Activated T-helper 2 cell treated with anti-CD3 and anti-CD28 coated beads, Interferon-gamma antibody, Interleukin-2, Interleukin-4, amounts not matched to agents 10 μg/mL and 5 μg/mL and 100 μg/mL, durations not matched to agents 14 hours and 24 hours and 36 hours (primary cell): ENCODE results near the gene HOXC12. TPM values are rescaled to one million over a fixed set of nuclear protein-coding genes. Genes with fewer than 3 reads are reported as not detected.

Experiments used
- DNase-seq: peaks from one replicate; pipeline ENCODE4 v3.0.0; 2021; ENCODE audit warnings: low spot score
- H3K27ac Mint-ChIP-seq: one replicate; pipeline ENCODE4 v1.8.0; 2021; ENCODE audit warnings: mixed read lengths
- H3K27me3 Mint-ChIP-seq: one replicate; pipeline ENCODE4 v1.8.0; 2021; ENCODE audit warnings: low read depth, mixed read lengths
- H3K36me3 Mint-ChIP-seq: one replicate; pipeline ENCODE4 v1.8.0; 2021; ENCODE audit warnings: low read depth, mixed read lengths
- H3K4me1 Mint-ChIP-seq: one replicate; pipeline ENCODE4 v1.8.0; 2021; ENCODE audit warnings: low read depth, mixed read lengths
- H3K4me3 Mint-ChIP-seq: one replicate; pipeline ENCODE4 v1.8.0; 2021; ENCODE audit warnings: low read depth, mild to moderate bottlenecking, moderate library complexity, mixed read lengths
- H3K9me3 Mint-ChIP-seq: one replicate; pipeline ENCODE4 v1.8.0; 2021; ENCODE audit warnings: mixed read lengths
- intact Hi-C: fragments of 100-400 bp; cut with micrococcal nuclease; formaldehyde crosslinking; loops from one replicate; pipeline ENCODE4 v1.15.1; 2023
- total RNA-seq: library from RNA; stranded (reverse); gene quantifications from 2 replicates; pipeline ENCODE4 v1.2.3, GENCODE V29; 2022

HOXC12 gene
- total RNA-seq, 1 donor from 2014 or later, result not detected

- no peak overlapping the region for H3K27ac Mint-ChIP-seq
- H3K4me1 Mint-ChIP-seq, result peaks cover 4% of the 10 kb centered on the region
- no peak overlapping the region for H3K4me3 Mint-ChIP-seq
- H3K27me3 Mint-ChIP-seq, result peaks cover 83% of the 10 kb centered on the region
- intact Hi-C loops, result loop anchor here (5.0 kb wide), 2 partner anchors 37 to 87 kb away; partner anchors contain the start of genes HOXC4 and HOXC9
- H3K36me3 Mint-ChIP-seq, result no peaks in the 10 kb centered on the region
- DNase-seq, result no peak
- no peaks in the 10 kb centered on the region for H3K9me3 Mint-ChIP-seq
Measured at GRCh38 chr12:53965281-53966084, 10.8 kb downstream of the HOXC12 start.

GRCh38 chr12:53966085-53966384, 11.3 kb downstream of the HOXC12 start:
- no peaks in the 10 kb centered on the region for H3K36me3 Mint-ChIP-seq
- H3K9me3 Mint-ChIP-seq, result no peaks in the 10 kb centered on the region
- no peak overlapping the region for H3K27ac Mint-ChIP-seq
- intact Hi-C loops, result loop anchor here (5.0 kb wide), 2 partner anchors 36 to 86 kb away; partner anchors contain the start of genes HOXC4 and HOXC9
- peaks cover 87% of the 10 kb centered on the region for H3K27me3 Mint-ChIP-seq
- H3K4me3 Mint-ChIP-seq, result no peak overlapping the region
- H3K4me1 Mint-ChIP-seq, result peaks cover 4% of the 10 kb centered on the region
- no peak for DNase-seq

- H3K4me1 Mint-ChIP-seq, result peaks cover 4% of the 10 kb centered on the region
- no peak overlapping the region for H3K27ac Mint-ChIP-seq
- H3K27me3 Mint-ChIP-seq, result peaks cover 92% of the 10 kb centered on the region
- H3K9me3 Mint-ChIP-seq, result no peaks in the 10 kb centered on the region
- H3K4me3 Mint-ChIP-seq, result no peak overlapping the region
- H3K36me3 Mint-ChIP-seq, result no peaks in the 10 kb centered on the region
- intact Hi-C loops, result loop anchor here (5.0 kb wide), 2 partner anchors 36 to 86 kb away; partner anchors contain the start of genes HOXC4 and HOXC9
- no peak for DNase-seq
Measured at GRCh38 chr12:53966385-53967133, 11.9 kb downstream of the HOXC12 start.

GRCh38 chr12:53967421-53967925, 12.8 kb downstream of the HOXC12 start:
- Mint-ChIP-seq H3K27ac (no peak overlapping the region), H3K27me3 (peaks cover 94% of the 10 kb centered on the region), H3K4me1 (peaks cover 4% of the 10 kb centered on the region), H3K4me3 (no peak overlapping the region), H3K9me3 (no peaks in the 10 kb centered on the region), H3K36me3 (no peaks in the 10 kb centered on the region)
- intact Hi-C loops, result loop anchor here (5.0 kb wide), 2 partner anchors 35 to 85 kb away; partner anchors contain the start of genes HOXC4 and HOXC9
- DNase-seq, result no peak

- no peaks in the 10 kb centered on the region for H3K9me3 Mint-ChIP-seq
- DNase-seq, result no peak
- H3K4me1 Mint-ChIP-seq, result peaks cover 7% of the 10 kb centered on the region
- no peak overlapping the region for H3K4me3 Mint-ChIP-seq
- peaks cover 94% of the 10 kb centered on the region for H3K27me3 Mint-ChIP-seq
- intact Hi-C loops, result loop anchor here (5.0 kb wide), 2 partner anchors 34 to 84 kb away; partner anchors contain the start of genes HOXC4 and HOXC9
- H3K36me3 Mint-ChIP-seq, result peaks cover 2% of the 10 kb centered on the region
- no peak overlapping the region for H3K27ac Mint-ChIP-seq
Measured at GRCh38 chr12:53968214-53969127, 13.8 kb downstream of the HOXC12 start.

- intact Hi-C loops, result loop anchor here (5.0 kb wide), 3 partner anchors 32 to 83 kb away; partner anchors contain the start of genes HOXC13, HOXC4 and HOXC9
- Mint-ChIP-seq H3K4me3 (no peak overlapping the region), H3K4me1 (peaks cover 7% of the 10 kb centered on the region), H3K9me3 (no peaks in the 10 kb centered on the region), H3K27me3 (peaks cover 88% of the 10 kb centered on the region), H3K36me3 (peaks cover 2% of the 10 kb centered on the region), H3K27ac (no peak overlapping the region)
- DNase-seq, result no peak
Measured at GRCh38 chr12:53969588-53970259, 15.0 kb downstream of the HOXC12 start.

GRCh38 chr12:53970451-53970850, 15.7 kb downstream of the HOXC12 start:
- H3K36me3 Mint-ChIP-seq, result peaks cover 2% of the 10 kb centered on the region
- H3K4me3 Mint-ChIP-seq, result no peak overlapping the region

GRCh38 chr12:53971129-53971528, 16.4 kb downstream of the HOXC12 start:
- no peak overlapping the region for H3K27ac Mint-ChIP-seq
- H3K4me1 Mint-ChIP-seq, result peaks cover 6% of the 10 kb centered on the region
- H3K9me3 Mint-ChIP-seq, result no peaks in the 10 kb centered on the region
- peaks cover 2% of the 10 kb centered on the region for H3K36me3 Mint-ChIP-seq
- DNase-seq, result no peak
- no peak overlapping the region for H3K4me3 Mint-ChIP-seq
- H3K27me3 Mint-ChIP-seq, result peaks cover 83% of the 10 kb centered on the region
- intact Hi-C loops, result loop anchor here (5.0 kb wide), 1 partner anchor 34 kb away; the partner anchor contains the start of gene HOXC13

More at GRCh38 chr12:53970451-53970850, 15.7 kb downstream of the HOXC12 start:
- Mint-ChIP-seq H3K9me3 (no peaks in the 10 kb centered on the region), H3K27ac (no peak overlapping the region), H3K27me3 (peaks cover 84% of the 10 kb centered on the region), H3K4me1 (peaks cover 7% of the 10 kb centered on the region)
- no peak for DNase-seq
- intact Hi-C loops, result loop anchor here (5.0 kb wide), 1 partner anchor 33 kb away; the partner anchor contains the start of gene HOXC13

- Mint-ChIP-seq H3K9me3 (no peaks in the 10 kb centered on the region), H3K27me3 (peaks cover 82% of the 10 kb centered on the region), H3K36me3 (peaks cover 2% of the 10 kb centered on the region), H3K4me3 (no peak overlapping the region), H3K4me1 (peaks cover 6% of the 10 kb centered on the region), H3K27ac (no peak overlapping the region)
- DNase-seq, result no peak
- intact Hi-C loops, result loop anchor here (5.0 kb wide), 1 partner anchor 34 kb away; the partner anchor contains the start of gene HOXC13
Measured at GRCh38 chr12:53971686-53972085, 17.0 kb downstream of the HOXC12 start.

- H3K4me1 Mint-ChIP-seq, result peaks cover 6% of the 10 kb centered on the region
- intact Hi-C loops, result loop anchor here (5.0 kb wide), 1 partner anchor 35 kb away; the partner anchor contains the start of gene HOXC13
- H3K9me3 Mint-ChIP-seq, result no peaks in the 10 kb centered on the region
- H3K36me3 Mint-ChIP-seq, result peaks cover 2% of the 10 kb centered on the region
- no peak for DNase-seq
- H3K27ac Mint-ChIP-seq, result no peak overlapping the region
- no peak overlapping the region for H3K4me3 Mint-ChIP-seq
- H3K27me3 Mint-ChIP-seq, result peaks cover 82% of the 10 kb centered on the region
Measured at GRCh38 chr12:53972152-53972702, 17.5 kb downstream of the HOXC12 start.

- no peak within 1 kb of the TSS for H3K4me3 Mint-ChIP-seq
- no peak within 1 kb of the TSS for H3K27ac Mint-ChIP-seq
- intact Hi-C loops, result loop anchor here (5.0 kb wide), 1 partner anchor 35 kb away; the partner anchor contains the start of gene HOXC13
Measured at GRCh38 chr12:53972722-53973235, 18.1 kb downstream of the HOXC12 start, which contains the start of gene HOXC11. HOXC11 (plus strand) TSS chr12:53973126; CDS start chr12:53973242, 116 bp downstream.

More at GRCh38 chr12:53972722-53973235, 18.1 kb downstream of the HOXC12 start, which contains the start of gene HOXC11:
- no peaks in the 10 kb centered on the region for H3K9me3 Mint-ChIP-seq
- peaks cover 81% of the 10 kb centered on the region for H3K27me3 Mint-ChIP-seq
- no peak for DNase-seq
- H3K4me1 Mint-ChIP-seq, result peaks cover 6% of the 10 kb centered on the region
- H3K36me3 Mint-ChIP-seq, result peaks cover 2% of the 10 kb centered on the region
